H1 (cell line): ENCODE measurements around the gene ABL1.

Experiments
- CTCF ChIP-seq, 3 experiments: IDR thresholded peaks; 1 replicate in 2 of 3; 2 replicates in 1 of 3; pipeline versions ENCODE4 v1.5.1 to v1.6.1; 2011; ENCODE audit warnings: low read length in 3 of 3, mild to moderate bottlenecking in 3 of 3, inconsistent platforms in 2 of 3, low read depth in 1 of 3, moderate library complexity in 1 of 3; ENCODE audit not compliant: insufficient read depth in 1 of 3; ENCODE audit errors: control extremely low read depth in 1 of 3
- MAFK ChIP-seq: IDR thresholded peaks from 2 replicates; pipeline ENCODE4 v1.6.1; 2012; ENCODE audit warnings: low read depth, mild to moderate bottlenecking, improper control_type of control experiment, low read length
- POLR2AphosphoS5 ChIP-seq: IDR thresholded peaks from 2 replicates; pipeline ENCODE4 v1.6.1; 2011; ENCODE audit warnings: low read depth, low read length
- RBBP5 ChIP-seq: IDR thresholded peaks from 2 replicates; pipeline ENCODE4 v1.7.1; 2012; ENCODE audit warnings: low read depth, mild to moderate bottlenecking, inconsistent platforms, low read length, moderate library complexity, borderline replicate concordance
- ZNF274 ChIP-seq: IDR thresholded peaks from 2 replicates; pipeline ENCODE4 v1.7.0; 2012; ENCODE audit warnings: low read length, borderline replicate concordance; ENCODE audit errors: extremely low read depth

GRCh38 chr9:130874783-130875182, 39.7 kb downstream of the ABL1 start:
- TF ChIP-seq ZNF274 (no peak), CTCF (IDR thresholded peaks at IDR 0.05; ENCODE audit: control extremely low read depth in 1 of 3, insufficient read depth in 1 of 3, low read depth in 1 of 3, low read length in 3 of 3) (no peak), MAFK (no peak), POLR2AphosphoS5 (no peak), RBBP5 (no peak)
